HepG2 (cell line): ENCODE measurements around the gene PPAT. TPM values are rescaled to one million over a fixed set of nuclear protein-coding genes. Genes with fewer than 3 reads are reported as not detected.

Experiments
- ATF2 ChIP-seq: sonication (generic); formaldehyde crosslinking; IDR thresholded peaks from 2 replicates; pipeline ENCODE4 v1.4.0; 2020; ENCODE audit warnings: missing genetic modification reagents
- HNRNPK ChIP-seq: fragments of 200-400 bp; formaldehyde crosslinking; IDR thresholded peaks from 2 replicates; pipeline ENCODE4 v1.6.1; 2018; ENCODE audit warnings: low read length, low read depth, moderate library complexity, mild to moderate bottlenecking; ENCODE audit not compliant: poor library complexity, severe bottlenecking
- JUNB ChIP-seq: sonication (generic); formaldehyde crosslinking; IDR thresholded peaks from 2 replicates; pipeline ENCODE4 v1.8.0; 2022; ENCODE audit warnings: missing genetic modification reagents, mild to moderate bottlenecking, borderline replicate concordance
- KLF11 ChIP-seq: IDR thresholded peaks from 2 replicates; pipeline ENCODE4 v1.6.1; 2016; ENCODE audit warnings: missing compliant biosample characterization
- MTA1 ChIP-seq: sonication (generic); formaldehyde crosslinking; IDR thresholded peaks from 2 replicates; pipeline ENCODE4 v1.4.0; 2020; ENCODE audit warnings: missing genetic modification reagents, mild to moderate bottlenecking, borderline replicate concordance
- NFATC3 ChIP-seq: sonication (generic); formaldehyde crosslinking; IDR thresholded peaks from 2 replicates; pipeline ENCODE4 v1.5.1; 2020; ENCODE audit warnings: mild to moderate bottlenecking, missing genetic modification reagents
- NFIC ChIP-seq: IDR thresholded peaks from 2 replicates; pipeline ENCODE4 v1.6.1; 2012; ENCODE audit warnings: mild to moderate bottlenecking, low read length, inconsistent platforms
- NONO ChIP-seq, 2 experiments: fragments of 450-650 bp in 1 of 2; sonication (generic) in 1 of 2; formaldehyde crosslinking in 1 of 2; IDR thresholded peaks in 1 of 2; conservative IDR thresholded peaks in 1 of 2; 2 replicates each; pipeline versions ENCODE4 v1.6.1 to v1.8.0; 2017 to 2022; ENCODE audit warnings: mild to moderate bottlenecking in 1 of 2, missing genetic modification reagents in 1 of 2, moderate library complexity in 1 of 2
- PBX3 ChIP-seq: sonication (generic); formaldehyde crosslinking; IDR thresholded peaks from 2 replicates; pipeline ENCODE4 v1.8.1; 2023; ENCODE audit warnings: missing genetic modification reagents, inconsistent platforms, borderline replicate concordance
- PREB ChIP-seq: sonication (generic); formaldehyde crosslinking; IDR thresholded peaks from 2 replicates; pipeline ENCODE4 v1.4.0; 2020; ENCODE audit warnings: missing genetic modification reagents
- SRSF1 ChIP-seq: fragments of 200-400 bp; formaldehyde crosslinking; optimal IDR thresholded peaks from 2 replicates; pipeline ENCODE3; 2017; ENCODE audit warnings: mild to moderate bottlenecking, low read depth, low read length, moderate library complexity
- XRCC5 ChIP-seq: fragments of 200-400 bp; formaldehyde crosslinking; optimal IDR thresholded peaks from 2 replicates; pipeline ENCODE3; 2017; ENCODE audit warnings: mild to moderate bottlenecking, low read length
- ZKSCAN8 ChIP-seq: IDR thresholded peaks from 2 replicates; pipeline ENCODE4 v1.6.1; 2016; ENCODE audit warnings: borderline replicate concordance, missing genetic modification reagents, missing compliant biosample characterization
- ZNF563 ChIP-seq: sonication (generic); formaldehyde crosslinking; IDR thresholded peaks from 2 replicates; pipeline ENCODE4 v1.8.0; 2022; ENCODE audit warnings: mild to moderate bottlenecking, moderate library complexity, missing genetic modification reagents
- ZNF772 ChIP-seq: sonication (generic); formaldehyde crosslinking; IDR thresholded peaks from 2 replicates; pipeline ENCODE4 v1.5.0; 2020; ENCODE audit warnings: mild to moderate bottlenecking, missing genetic modification reagents
- ZNF781 ChIP-seq: sonication (generic); formaldehyde crosslinking; IDR thresholded peaks from 2 replicates; pipeline ENCODE4 v1.5.1; 2020; ENCODE audit warnings: borderline replicate concordance, mild to moderate bottlenecking, missing genetic modification reagents; ENCODE audit errors: not compliant biosample characterization
- ZSCAN30 ChIP-seq: sonication (generic); formaldehyde crosslinking; IDR thresholded peaks from 2 replicates; pipeline ENCODE4 v1.5.0; 2020; ENCODE audit warnings: mild to moderate bottlenecking, missing genetic modification reagents
- polyA plus RNA-seq, 8 experiments: library from polyadenylated mRNA; depleted of rRNA in 3 of 8; stranded (reverse) in 7 of 8; unstranded in 1 of 8; fragments of >200 nt; fragmentation: Illumina TruSeq in 4 of 8; extraction: Trizol in 4 of 8; gene quantifications; 2 replicates each; pipeline versions ENCODE4 v1.2.1 to v1.2.3, GENCODE V29; 2011 to 2016; ENCODE audit warnings: low read depth in 4 of 8, missing spikeins in 1 of 8, mixed read lengths in 1 of 8; ENCODE audit not compliant: insufficient read depth in 1 of 8
- total RNA-seq, 5 experiments: library from RNA; depleted of rRNA; stranded (reverse); fragments of >200 nt; fragmentation: Illumina TruSeq; extraction: Trizol; gene quantifications; 2 replicates each; pipeline ENCODE4 v1.2.3, GENCODE V29; 2016; ENCODE audit warnings: low read depth in 1 of 5
- TF ChIP-seq, protein P1 (sequence below): sonication (generic); formaldehyde crosslinking; IDR thresholded peaks from 2 replicates; pipeline ENCODE4 v1.5.0; 2020; ENCODE audit warnings: mild to moderate bottlenecking, missing genetic modification reagents
- TF ChIP-seq, protein P2 (sequence below): sonication (generic); formaldehyde crosslinking; IDR thresholded peaks from 2 replicates; pipeline ENCODE4 v1.4.0; 2020; ENCODE audit warnings: missing genetic modification reagents, mild to moderate bottlenecking, borderline replicate concordance

Gene PPAT
- total and polyA plus RNA-seq, 2 of the 13 experiments (the other 11 are each of a cell fraction or from before 2014, with no cell fraction given) = 16.9 to 62.6 TPM

GRCh38 chr4:56434599-56435139 lies 746 bp downstream of the PPAT start (continued):
- TF ChIP-seq, protein P1, sequence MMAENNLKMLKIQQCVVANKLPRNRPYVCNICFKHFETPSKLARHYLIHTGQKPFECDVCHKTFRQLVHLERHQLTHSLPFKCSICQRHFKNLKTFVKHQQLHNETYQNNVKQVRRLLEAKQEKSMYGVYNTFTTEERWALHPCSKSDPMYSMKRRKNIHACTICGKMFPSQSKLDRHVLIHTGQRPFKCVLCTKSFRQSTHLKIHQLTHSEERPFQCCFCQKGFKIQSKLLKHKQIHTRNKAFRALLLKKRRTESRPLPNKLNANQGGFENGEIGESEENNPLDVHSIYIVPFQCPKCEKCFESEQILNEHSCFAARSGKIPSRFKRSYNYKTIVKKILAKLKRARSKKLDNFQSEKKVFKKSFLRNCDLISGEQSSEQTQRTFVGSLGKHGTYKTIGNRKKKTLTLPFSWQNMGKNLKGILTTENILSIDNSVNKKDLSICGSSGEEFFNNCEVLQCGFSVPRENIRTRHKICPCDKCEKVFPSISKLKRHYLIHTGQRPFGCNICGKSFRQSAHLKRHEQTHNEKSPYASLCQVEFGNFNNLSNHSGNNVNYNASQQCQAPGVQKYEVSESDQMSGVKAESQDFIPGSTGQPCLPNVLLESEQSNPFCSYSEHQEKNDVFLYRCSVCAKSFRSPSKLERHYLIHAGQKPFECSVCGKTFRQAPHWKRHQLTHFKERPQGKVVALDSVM (CRISPR knock-in tag) = no peak
- TF ChIP-seq ZSCAN30 (CRISPR knock-in tag) (no peak), KLF11 (CRISPR knock-in tag) (0 out of 2 replicates have a peak, but pooled peaks have one; percentile 43), ZKSCAN8 (CRISPR knock-in tag) (no peak), JUNB (no peak), NFATC3 (no peak), ZNF563 (CRISPR knock-in tag) (no peak), NONO (IDR thresholded peaks at IDR 0.05) (no peak), NONO (CRISPR knock-in tag; conservative IDR thresholded peaks at IDR 0.05) (no peak), ATF2 (CRISPR knock-in tag) (no peak), NFIC (no peak), ZNF781 (no peak), PBX3 (CRISPR knock-in tag) (no peak), XRCC5 (peak; percentile 10), MTA1 (CRISPR knock-in tag) (no peak), HNRNPK (no peak), PREB (CRISPR knock-in tag) (no peak), SRSF1 (no peak), ZNF772 (CRISPR knock-in tag) (no peak)
- TF ChIP-seq, protein P2, sequence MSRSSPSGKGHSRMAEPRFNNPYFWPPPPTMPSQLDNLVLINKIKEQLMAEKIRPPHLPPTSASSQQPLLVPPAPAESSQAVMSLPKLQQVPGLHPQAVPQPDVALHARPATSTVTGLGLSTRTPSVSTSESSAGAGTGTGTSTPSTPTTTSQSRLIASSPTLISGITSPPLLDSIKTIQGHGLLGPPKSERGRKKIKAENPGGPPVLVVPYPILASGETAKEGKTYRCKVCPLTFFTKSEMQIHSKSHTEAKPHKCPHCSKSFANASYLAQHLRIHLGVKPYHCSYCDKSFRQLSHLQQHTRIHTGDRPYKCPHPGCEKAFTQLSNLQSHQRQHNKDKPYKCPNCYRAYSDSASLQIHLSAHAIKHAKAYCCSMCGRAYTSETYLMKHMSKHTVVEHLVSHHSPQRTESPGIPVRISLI (CRISPR knock-in tag) = no peak
